Activated CD4-positive, alpha-beta T cell treated with anti-CD3 and anti-CD28 coated beads, Interleukin-2, Interleukin-4, amounts not matched to agents 100 ng/mL and 50 ng/mL, durations not matched to agents 16 hours and 8 hours (primary cell): ENCODE results near the gene STAMBPL1.
A peak's percentile ranks its signal among the peaks of the same experiment; 100 is the strongest.

Experiments
- DNase-seq: peaks from one replicate; pipeline ENCODE4 v3.0.0-alpha.2; 2020; ENCODE audit warnings: low spot score

STAMBPL1 gene

GRCh38 chr10:88893611-88894010 lies 13.6 kb downstream of the STAMBPL1 start:
- DNase-seq, result no peak

GRCh38 chr10:88895250-88895649 lies 15.2 kb downstream of the STAMBPL1 start:
- DNase-seq, result no peak

- DNase-seq, result no peak
These were observed 16.4 kb downstream of the STAMBPL1 start for GRCh38 chr10:88896372-88896993.

GRCh38 chr10:88896994-88897853 lies 17.2 kb downstream of the STAMBPL1 start:
- DNase-seq, result no peak

- no peak for DNase-seq
These were observed 18.7 kb downstream of the STAMBPL1 start for GRCh38 chr10:88898727-88899126.

GRCh38 chr10:88899886-88900285 lies 19.8 kb downstream of the STAMBPL1 start:
- no peak for DNase-seq

- peak; percentile 72 for DNase-seq
These were observed 21.4 kb downstream of the STAMBPL1 start for GRCh38 chr10:88901206-88901983.

- no peak for DNase-seq
These were observed 22.1 kb downstream of the STAMBPL1 start for GRCh38 chr10:88901984-88902789.

- DNase-seq, result no peak
These were observed 23.7 kb downstream of the STAMBPL1 start for GRCh38 chr10:88903715-88904114.

- no peak for DNase-seq
These were observed 26.9 kb downstream of the STAMBPL1 start for GRCh38 chr10:88906921-88907320.

GRCh38 chr10:88908194-88908593 lies 28.1 kb downstream of the STAMBPL1 start:
- DNase-seq, result no peak

GRCh38 chr10:88911116-88911515 lies 31.1 kb downstream of the STAMBPL1 start:
- DNase-seq, result no peak

- no peak for DNase-seq
These were observed 31.8 kb downstream of the STAMBPL1 start for GRCh38 chr10:88911851-88912250.

GRCh38 chr10:88913127-88913526 lies 33.1 kb downstream of the STAMBPL1 start:
- no peak for DNase-seq

GRCh38 chr10:88913788-88914187 lies 33.7 kb downstream of the STAMBPL1 start:
- no peak for DNase-seq

- DNase-seq, result no peak
These were observed 35.7 kb downstream of the STAMBPL1 start for GRCh38 chr10:88915781-88916180.

- DNase-seq, result no peak
These were observed 36.2 kb downstream of the STAMBPL1 start for GRCh38 chr10:88916231-88916630.

GRCh38 chr10:88916986-88917385 lies 36.9 kb downstream of the STAMBPL1 start:
- DNase-seq, result no peak

GRCh38 chr10:88918191-88918905 lies 38.3 kb downstream of the STAMBPL1 start:
- no peak for DNase-seq

- no peak for DNase-seq
These were observed 39.0 kb downstream of the STAMBPL1 start for GRCh38 chr10:88919041-88919440.

GRCh38 chr10:88920198-88920597 lies 40.2 kb downstream of the STAMBPL1 start:
- DNase-seq, result no peak
